HUES6 (cell line): ENCODE data around the gene TSC22D4.

Source experiments
- H3K27ac ChIP-seq: 2 replicates; pipeline ENCODE4 v1.7.0; 2013; ENCODE audit warnings: low read depth, mild to moderate bottlenecking, low read length, inconsistent platforms
- H3K27me3 ChIP-seq: 2 replicates; pipeline ENCODE4 v1.6.1; 2013; ENCODE audit warnings: low read length; ENCODE audit not compliant: control insufficient read depth, insufficient read depth
- H3K36me3 ChIP-seq: 2 replicates; pipeline ENCODE4 v1.6.1; 2013; ENCODE audit warnings: low read length; ENCODE audit not compliant: control insufficient read depth, insufficient read depth
- H3K4me1 ChIP-seq: 2 replicates; pipeline ENCODE4 v1.6.1; 2013; ENCODE audit warnings: low read length; ENCODE audit not compliant: control insufficient read depth, insufficient read depth
- H3K4me3 ChIP-seq: 2 replicates; pipeline ENCODE4 v1.5.1; 2013; ENCODE audit warnings: low read depth, low read length
- H3K9ac ChIP-seq: one replicate; pipeline ENCODE4 v1.6.1; 2013; ENCODE audit warnings: mild to moderate bottlenecking, low read length
- H3K9me3 ChIP-seq: 2 replicates; pipeline ENCODE4 v1.6.1; 2013; ENCODE audit warnings: low read depth, low read length; ENCODE audit not compliant: control insufficient read depth, insufficient read depth

Gene TSC22D4

DNA sequence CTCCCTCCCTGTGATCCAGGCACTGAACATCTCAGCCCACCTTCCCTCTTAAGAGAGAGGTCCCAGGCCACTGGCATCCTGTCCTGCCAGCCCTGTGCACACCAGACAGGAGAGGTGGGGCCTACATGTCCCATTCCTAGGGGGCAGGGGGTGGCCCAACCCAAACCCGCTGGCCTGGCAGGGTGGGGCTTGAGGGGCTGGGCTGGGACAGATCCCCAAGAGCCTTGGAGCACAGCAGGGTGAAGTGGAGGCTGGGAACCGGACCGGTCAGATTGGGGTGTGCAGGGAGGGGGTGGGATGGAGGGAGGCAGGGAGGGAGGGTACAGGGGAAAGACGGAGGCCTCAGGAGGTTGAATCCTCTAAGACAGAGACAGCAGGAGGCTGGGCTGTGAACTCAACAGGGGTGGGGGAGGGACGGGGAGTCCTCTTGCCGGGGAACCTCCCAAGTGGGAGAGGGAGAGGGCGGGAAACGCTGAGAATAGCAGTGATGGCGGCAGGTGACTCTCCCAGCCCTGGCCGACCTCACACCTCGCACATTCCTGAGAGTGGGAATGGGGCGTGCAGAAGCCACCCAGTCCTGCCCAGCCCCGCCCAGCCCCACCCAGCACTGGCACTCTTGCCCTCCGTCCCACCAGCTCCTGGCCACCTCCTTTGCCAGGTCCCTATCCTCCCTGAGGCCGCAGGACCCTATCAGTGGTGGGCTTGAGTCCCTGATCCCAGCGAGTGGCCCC is 6.7 kb downstream of the TSC22D4 start:
- no peaks in the 10 kb centered on the region for H3K9me3 ChIP-seq
- peaks cover 27% of the 10 kb centered on the region for H3K4me1 ChIP-seq
- no peak overlapping the region for H3K27ac ChIP-seq
- no peaks in the 10 kb centered on the region for H3K27me3 ChIP-seq
- H3K4me3 ChIP-seq = no peak overlapping the region; the same call in 1 of the 2 replicates
- no peaks in the 10 kb centered on the region; the same call in 1 of the 2 replicates for H3K36me3 ChIP-seq
- no peak overlapping the region for H3K9ac ChIP-seq

DNA sequence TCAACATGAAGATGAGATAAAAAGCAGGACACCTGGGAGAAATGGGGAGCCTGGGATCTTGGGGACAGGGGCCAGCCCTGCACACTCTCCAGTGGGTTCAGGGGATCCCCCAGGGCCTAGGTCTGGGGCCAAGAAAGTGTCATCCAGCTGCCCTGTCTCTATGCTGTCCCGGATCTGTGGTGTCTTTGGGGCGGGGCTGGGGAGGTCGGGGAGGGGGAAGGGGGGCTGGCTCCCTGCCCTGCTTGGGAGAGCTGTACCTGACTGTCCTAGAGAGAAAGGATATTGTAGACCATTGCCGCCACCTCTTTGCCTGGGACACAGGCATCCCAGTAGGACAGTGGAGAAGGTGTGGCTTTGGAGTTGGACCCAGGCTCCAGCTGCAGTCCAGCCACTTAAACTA is 8.0 kb downstream of the TSC22D4 start:
- Histone ChIP-seq H3K4me1 (peaks cover 20% of the 10 kb centered on the region), H3K4me3 (no peak overlapping the region), H3K36me3 (no peaks in the 10 kb centered on the region; the same call in 1 of the 2 replicates), H3K9ac (no peak overlapping the region), H3K27ac (no peak overlapping the region), H3K9me3 (no peaks in the 10 kb centered on the region), H3K27me3 (no peaks in the 10 kb centered on the region)

DNA sequence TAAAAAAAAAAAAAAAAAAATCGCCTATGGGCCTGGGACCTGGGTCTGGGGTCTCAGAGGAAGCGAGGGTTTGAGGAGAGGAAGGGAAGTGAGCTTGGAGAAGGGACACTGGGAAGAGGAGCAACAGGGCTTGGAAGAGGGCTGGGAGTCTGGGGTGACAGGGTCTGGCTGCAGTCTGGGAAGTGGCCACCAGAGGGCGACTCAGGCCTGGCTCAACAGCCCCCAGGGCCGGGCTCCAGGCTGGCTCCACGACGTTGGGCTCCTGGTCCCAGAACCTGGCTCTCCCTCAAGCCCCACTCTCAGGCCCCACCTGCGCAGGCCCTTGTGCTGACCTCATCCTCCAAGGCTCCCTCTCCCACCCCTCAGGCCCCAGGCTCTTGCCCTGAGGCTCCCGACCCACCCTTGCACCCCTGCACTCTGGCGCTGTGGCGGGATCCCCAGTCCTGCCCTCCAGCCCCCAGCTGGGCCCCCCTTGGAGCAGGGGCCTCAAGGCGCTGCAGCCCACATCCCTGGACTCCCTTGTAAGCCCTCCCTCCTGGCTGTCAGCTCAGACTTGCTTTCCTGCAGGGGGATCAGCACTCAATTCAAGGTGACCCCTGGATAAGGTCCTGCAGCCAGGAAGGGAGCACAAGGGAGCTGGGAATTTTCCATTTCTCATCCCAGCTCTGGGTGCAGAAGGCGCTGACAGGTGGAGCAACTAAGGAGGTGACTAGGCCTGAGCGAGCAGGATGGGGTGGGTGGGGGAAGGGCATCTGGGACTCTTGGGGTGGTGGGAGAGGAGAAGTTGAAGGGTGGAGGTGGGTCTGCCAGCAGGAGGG is 9.6 kb downstream of the TSC22D4 start:
- Histone ChIP-seq H3K36me3 (no peaks in the 10 kb centered on the region; the same call in 1 of the 2 replicates), H3K27ac (no peak overlapping the region), H3K9ac (no peak overlapping the region), H3K27me3 (no peaks in the 10 kb centered on the region), H3K4me1 (peaks cover 16% of the 10 kb centered on the region; the same call in 1 of the 2 replicates), H3K9me3 (no peaks in the 10 kb centered on the region), H3K4me3 (no peak overlapping the region)

GRCh38 chr7:100467638-100468373 is 11.2 kb downstream of the TSC22D4 start:
- no peaks in the 10 kb centered on the region for H3K36me3 ChIP-seq
- no peak overlapping the region for H3K27ac ChIP-seq
- no peaks in the 10 kb centered on the region for H3K27me3 ChIP-seq
- H3K9ac ChIP-seq = no peak overlapping the region
- no peaks in the 10 kb centered on the region for H3K9me3 ChIP-seq
- H3K4me3 ChIP-seq = no peak overlapping the region
- peaks cover 12% of the 10 kb centered on the region; the same call in 1 of the 2 replicates for H3K4me1 ChIP-seq

GRCh38 chr7:100466653-100467605 is 12.1 kb downstream of the TSC22D4 start:
- Histone ChIP-seq H3K9me3 (no peaks in the 10 kb centered on the region), H3K36me3 (no peaks in the 10 kb centered on the region), H3K27ac (no peak overlapping the region), H3K4me3 (no peak overlapping the region), H3K4me1 (peaks cover 7% of the 10 kb centered on the region; the same call in 1 of the 2 replicates), H3K9ac (no peak overlapping the region), H3K27me3 (no peaks in the 10 kb centered on the region)

DNA sequence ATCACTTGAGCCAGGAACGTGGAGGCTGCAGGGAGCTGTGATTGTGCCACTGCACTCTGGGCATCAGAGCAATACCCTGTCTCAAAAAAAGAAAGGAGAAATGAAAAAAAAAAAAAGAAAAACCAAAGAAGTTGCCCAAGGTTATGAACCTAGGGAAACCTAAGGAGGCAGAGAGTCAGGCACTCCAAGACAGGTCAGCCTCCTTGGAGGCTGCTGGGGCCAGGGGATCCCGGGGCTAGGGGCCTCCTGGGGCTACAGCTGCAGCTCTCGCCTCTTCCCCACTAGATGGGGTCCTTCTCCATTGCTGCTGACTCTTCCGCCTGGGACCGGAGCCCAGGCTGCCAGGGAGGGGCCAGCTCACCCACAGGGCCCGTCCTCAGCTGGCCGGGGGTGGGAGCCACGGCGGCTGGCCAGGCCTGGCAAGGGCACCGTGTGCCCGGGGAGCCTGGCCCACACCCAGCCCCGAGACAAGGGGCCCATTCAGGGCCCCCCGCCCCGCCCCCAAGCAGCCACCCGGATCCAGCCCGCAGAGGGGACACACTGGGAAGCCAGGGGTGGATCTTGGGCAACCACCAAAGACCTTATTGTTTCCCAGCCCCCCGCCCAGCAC is 13.2 kb downstream of the TSC22D4 start:
- H3K27ac ChIP-seq = no peak overlapping the region
- H3K36me3 ChIP-seq = no peaks in the 10 kb centered on the region
- H3K9ac ChIP-seq = no peak overlapping the region

DNA sequence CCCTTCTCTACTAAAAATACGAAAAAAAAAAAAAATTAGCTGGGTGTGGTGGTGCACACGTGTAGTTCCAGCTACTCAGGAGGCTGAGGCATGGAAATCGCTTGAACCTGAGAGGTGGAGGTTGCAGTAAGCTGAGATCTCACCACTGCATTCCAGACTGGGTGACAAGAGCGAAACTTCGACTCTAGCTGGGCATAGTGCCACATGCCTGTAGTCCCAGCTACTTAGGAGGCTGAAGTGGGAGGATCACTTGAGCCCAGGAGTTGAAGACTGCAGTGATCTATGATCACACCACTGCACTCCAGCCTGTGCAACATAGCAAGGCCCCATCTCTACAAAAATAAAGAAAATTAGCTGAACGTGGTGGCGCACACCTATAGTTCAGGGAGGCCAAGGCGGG is 13.7 kb downstream of the TSC22D4 start:
- Histone ChIP-seq H3K4me1 (peaks cover 4% of the 10 kb centered on the region; the same call in 1 of the 2 replicates), H3K27ac (no peak overlapping the region), H3K36me3 (no peaks in the 10 kb centered on the region), H3K9ac (no peak overlapping the region), H3K9me3 (no peaks in the 10 kb centered on the region), H3K27me3 (no peaks in the 10 kb centered on the region), H3K4me3 (no peak overlapping the region)

More for the DNA sequence above, 13.2 kb downstream of the TSC22D4 start:
- Histone ChIP-seq H3K27me3 (no peaks in the 10 kb centered on the region), H3K4me1 (peaks cover 4% of the 10 kb centered on the region; the same call in 1 of the 2 replicates), H3K4me3 (no peak overlapping the region), H3K9me3 (no peaks in the 10 kb centered on the region)

DNA sequence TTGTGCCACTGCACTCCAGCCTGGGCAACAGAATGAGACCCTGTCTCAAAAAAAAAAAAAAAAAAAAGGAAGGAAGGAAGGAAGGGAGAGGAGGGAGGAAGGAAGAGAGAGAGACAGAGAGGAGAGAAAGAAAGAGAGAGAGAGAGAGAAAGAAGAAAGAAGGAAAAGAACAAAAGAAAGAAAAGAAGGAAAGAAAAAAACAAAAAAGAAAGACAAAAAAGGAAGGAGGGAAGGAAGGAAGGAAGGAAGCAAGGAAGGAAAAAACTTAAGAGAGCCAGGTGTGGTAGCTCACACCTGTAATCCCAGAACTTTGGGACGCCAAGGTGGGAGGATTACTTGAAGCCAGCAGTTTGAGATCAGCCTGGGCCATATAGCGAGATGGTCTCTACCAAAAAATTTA is 14.2 kb downstream of the TSC22D4 start:
- H3K27ac ChIP-seq = no peak overlapping the region

DNA sequence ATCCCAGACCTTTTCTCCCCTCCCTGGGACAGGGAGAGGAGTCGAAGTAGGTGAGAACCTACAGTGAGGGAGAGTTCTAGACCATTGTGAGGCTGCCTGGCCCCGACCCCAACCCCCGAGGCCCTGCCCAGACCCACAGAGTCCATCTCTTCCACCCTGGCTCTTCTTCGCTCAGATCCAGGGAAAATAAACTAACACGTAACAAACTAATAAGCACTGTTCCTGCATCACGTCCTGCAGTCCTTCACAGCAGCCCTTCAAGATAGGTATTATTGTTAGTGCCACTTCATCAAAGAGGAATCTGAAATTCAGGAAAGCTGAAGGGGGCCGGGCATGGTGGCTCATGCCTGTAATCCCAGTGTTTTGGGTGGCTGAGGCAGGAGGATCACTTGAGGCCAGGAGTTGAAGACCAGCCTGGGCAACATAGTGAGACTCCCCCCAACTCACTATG is 14.8 kb downstream of the TSC22D4 start, which contains the start of gene SPACDR:
TSS of gene SPACDR (minus strand) at position 51 of the 451 bp plus-strand sequence. CDS start 235 bp downstream, outside the sequence.
- no peak within 1 kb of the TSS for H3K4me3 ChIP-seq
- no peak within 1 kb of the TSS for H3K9ac ChIP-seq
- H3K9me3 ChIP-seq = no peaks in the 10 kb centered on the region
- no peak within 1 kb of the TSS for H3K27ac ChIP-seq
- no peaks in the 10 kb centered on the region for H3K36me3 ChIP-seq
- no peaks in the 10 kb centered on the region for H3K27me3 ChIP-seq
- no peaks in the 10 kb centered on the region; the same call in 1 of the 2 replicates for H3K4me1 ChIP-seq

More for the DNA sequence above, 14.2 kb downstream of the TSC22D4 start:
- no peaks in the 10 kb centered on the region for H3K9me3 ChIP-seq
- H3K27me3 ChIP-seq = no peaks in the 10 kb centered on the region
- H3K36me3 ChIP-seq = no peaks in the 10 kb centered on the region
- H3K4me3 ChIP-seq = no peak overlapping the region
- peaks cover 4% of the 10 kb centered on the region; the same call in 1 of the 2 replicates for H3K4me1 ChIP-seq
- H3K9ac ChIP-seq = no peak overlapping the region
